ENCODE data around the gene GREM1. TPM values are rescaled to one million over a fixed set of nuclear protein-coding genes. Genes with fewer than 3 reads are reported as not detected.

Gene GREM1
- total RNA-seq, 6 donors from 2014 or later: under 0.01 to 3.9 (median 0.97) TPM; not detected in 2

GRCh38 chr15:32671339-32672325, 46.2 kb upstream of the GREM1 start:
- no peaks in the 10 kb centered on the region for H3K36me3 ChIP-seq
- H3K4me3 ChIP-seq: no peak overlapping the region
- no peaks in the 10 kb centered on the region for H3K27me3 ChIP-seq
- no peak overlapping the region for H3K27ac ChIP-seq
- peak in 1 of 2 donors; percentile 46 for DNase-seq
- no peak for ATAC-seq (ENCODE audit: low FRiP score in 2 of 2)
- TF ChIP-seq CTCF (IDR thresholded peaks at IDR 0.05): no peak
- TF ChIP-seq EP300 (IDR thresholded peaks at IDR 0.05): no peak
- TF ChIP-seq POLR2AphosphoS5 (IDR thresholded peaks at IDR 0.05): no peak
- no peak for TF ChIP-seq POLR2A (IDR thresholded peaks at IDR 0.05)
- no peaks in the 10 kb centered on the region for H3K9me3 ChIP-seq
- WGBS, 2 donors: 90 to 95% methylated on average over 20 to 29 of the region's 29 CpGs
- H3K4me1 ChIP-seq: no peaks in the 10 kb centered on the region

GRCh38 chr15:32674681-32675080, 43.1 kb upstream of the GREM1 start:
- no peak for ATAC-seq (ENCODE audit: low FRiP score in 2 of 2)

GRCh38 chr15:32675466-32675865, 42.3 kb upstream of the GREM1 start:
- no peaks in the 10 kb centered on the region for H3K27me3 ChIP-seq
- no peak overlapping the region for H3K4me3 ChIP-seq
- no peaks in the 10 kb centered on the region for H3K4me1 ChIP-seq
- TF ChIP-seq POLR2A (IDR thresholded peaks at IDR 0.05) (no peak), CTCF (IDR thresholded peaks at IDR 0.05) (no peak), EP300 (IDR thresholded peaks at IDR 0.05) (no peak), POLR2AphosphoS5 (IDR thresholded peaks at IDR 0.05) (no peak)
- 48 to 51% methylated on average over 6 of the region's 6 CpGs for WGBS, 2 donors
- ATAC-seq (ENCODE audit: low FRiP score in 2 of 2) (peak in 1 of 2 donors; percentile 54), DNase-seq (no peak)
- H3K9me3 ChIP-seq: no peaks in the 10 kb centered on the region
- no peak overlapping the region for H3K27ac ChIP-seq
- no peaks in the 10 kb centered on the region for H3K36me3 ChIP-seq

More at GRCh38 chr15:32674681-32675080, 43.1 kb upstream of the GREM1 start:
- H3K27ac ChIP-seq: no peak overlapping the region
- 90 to 91% methylated on average over 2 of the region's 2 CpGs for WGBS, 2 donors
- no peak for DNase-seq
- H3K9me3 ChIP-seq: no peaks in the 10 kb centered on the region
- no peaks in the 10 kb centered on the region for H3K4me1 ChIP-seq
- TF ChIP-seq POLR2A (IDR thresholded peaks at IDR 0.05) (no peak), POLR2AphosphoS5 (IDR thresholded peaks at IDR 0.05) (no peak), CTCF (IDR thresholded peaks at IDR 0.05) (no peak), EP300 (IDR thresholded peaks at IDR 0.05) (no peak)
- H3K27me3 ChIP-seq: no peaks in the 10 kb centered on the region
- H3K36me3 ChIP-seq: no peaks in the 10 kb centered on the region
- H3K4me3 ChIP-seq: no peak overlapping the region

GRCh38 chr15:32676169-32676568, 41.6 kb upstream of the GREM1 start:
- no peak for ATAC-seq (ENCODE audit: low FRiP score in 2 of 2)
- WGBS, 2 donors: 63 to 72% methylated on average over 2 of the region's 2 CpGs
- H3K36me3 ChIP-seq: no peaks in the 10 kb centered on the region
- H3K27me3 ChIP-seq: no peaks in the 10 kb centered on the region
- no peak for TF ChIP-seq EP300 (IDR thresholded peaks at IDR 0.05)
- TF ChIP-seq POLR2A (IDR thresholded peaks at IDR 0.05): no peak
- TF ChIP-seq CTCF (IDR thresholded peaks at IDR 0.05): no peak
- TF ChIP-seq POLR2AphosphoS5 (IDR thresholded peaks at IDR 0.05): no peak
- no peaks in the 10 kb centered on the region for H3K4me1 ChIP-seq
- H3K4me3 ChIP-seq: no peak overlapping the region
- H3K9me3 ChIP-seq: no peaks in the 10 kb centered on the region
- no peak for DNase-seq
- no peak overlapping the region for H3K27ac ChIP-seq

Measured in upper lobe of left lung (tissue), 6 donors.